Measurements from ENCODE around the gene DNAH17. TPM values are rescaled to one million over a fixed set of nuclear protein-coding genes. Genes with fewer than 3 reads are reported as not detected.

The DNAH17 gene
- total and polyA plus RNA-seq, 2 donors (not counting 3 experiments of a cell fraction or from before 2014, with no cell fraction given), result not detected

- H2AFZ ChIP-seq (ENCODE audit: low read depth, low read length), result no peak overlapping the region
- H3K36me3 ChIP-seq (ENCODE audit: control insufficient read depth in 2 of 2, extremely low read depth in 1 of 2, insufficient read depth in 2 of 2, low read length in 2 of 2), result no peaks in the 10 kb centered on the region
- dilution Hi-C loops (cut with MboI; ENCODE audit: extremely low pct_ligation_motif_present, low sequenced_read_pairs) (no loop called here), intact Hi-C loops (cut with micrococcal nuclease) (no loop called here)
- H3K4me2 ChIP-seq (ENCODE audit: insufficient read depth, low read length), result no peak overlapping the region
- ChIA-PET POLR2A (no interaction called here), CTCF (interaction anchor here (1.3 kb wide), 1 partner anchor 15 kb away, joined by 4 read pairs; no protein-coding TSS in a partner anchor)
- no peak for TF ChIP-seq FOS (IDR thresholded peaks at IDR 0.05; ENCODE audit: borderline replicate concordance, insufficient read depth, low read length)
- TF ChIP-seq EZH2 (IDR thresholded peaks at IDR 0.05; ENCODE audit: borderline replicate concordance, low read depth, low read length, severe bottlenecking), result no peak
- no peak for TF ChIP-seq MYC (IDR thresholded peaks at IDR 0.05; ENCODE audit: low read depth, low read length)
- no peak for TF ChIP-seq POLR2AphosphoS5 (IDR thresholded peaks at IDR 0.05; ENCODE audit: insufficient read depth, low read depth, low read length)
- no peak for TF ChIP-seq JUN (IDR thresholded peaks at IDR 0.05; ENCODE audit: borderline replicate concordance, insufficient read depth, insufficient read length, low read depth)
- TF ChIP-seq GATA2 (IDR thresholded peaks at IDR 0.05; ENCODE audit: insufficient read depth, insufficient read length, low read depth, low read length), result no peak
- TF ChIP-seq MAX (IDR thresholded peaks at IDR 0.05; ENCODE audit: insufficient read depth, insufficient read length), result no peak
- TF ChIP-seq POLR2A (IDR thresholded peaks at IDR 0.05; ENCODE audit: low read depth, low read length), result no peak
- no peak for TF ChIP-seq CTCF (IDR thresholded peaks at IDR 0.05; ENCODE audit: extremely low read depth in 1 of 2, insufficient read depth in 1 of 2, low read depth in 1 of 2, low read length in 2 of 2)
- no peaks in the 10 kb centered on the region for H3K27me3 ChIP-seq (ENCODE audit: control insufficient read depth in 2 of 2, insufficient read depth in 2 of 2, low read length in 2 of 2)
- FAIRE-seq, result no peak
- no peak overlapping the region for H3K9ac ChIP-seq (replicated peaks; ENCODE audit: extremely low read depth, insufficient read depth, low read length)
- no peak overlapping the region for H3K27ac ChIP-seq (ENCODE audit: insufficient read depth, low read depth, low read length)
- H3K4me3 ChIP-seq (replicated peaks in 1 of 3; ENCODE audit: insufficient read depth in 1 of 3, low read depth in 1 of 3, low read length in 3 of 3), result no peak overlapping the region
- no peaks in the 10 kb centered on the region for H3K4me1 ChIP-seq (ENCODE audit: control insufficient read depth, extremely low read depth, insufficient read depth, low read length)
- BruUV-seq (replicated peaks), result no TSS peak
- H3K9me3 ChIP-seq (replicated peaks; ENCODE audit: control insufficient read depth, insufficient read depth, low read length), result no peaks in the 10 kb centered on the region
- no peak for DNase-seq (ENCODE audit: low read depth, low spot score)
- no peaks in the 10 kb centered on the region for H4K20me1 ChIP-seq (replicated peaks; ENCODE audit: control insufficient read depth, extremely low read depth, insufficient read depth, low read length)
- H3K79me2 ChIP-seq (ENCODE audit: control insufficient read depth, insufficient read depth, low read length), result no peaks in the 10 kb centered on the region
- H3K9me1 ChIP-seq (replicated peaks; ENCODE audit: control insufficient read depth, extremely low read depth, insufficient read depth, low read length), result no peaks in the 10 kb centered on the region
Measured at GRCh38 chr17:78460176-78460675, 117.0 kb downstream of the DNAH17 start.

All from endothelial cell of umbilical vein (primary cell).